Hepatocyte (in vitro differentiated cells): ENCODE measurements around the gene IL1R2.

Experiments used
- EZH2 ChIP-seq: fragments of 200-600 bp; sonication (generic); IDR thresholded peaks from 2 replicates; pipeline ENCODE4 v1.6.1; 2016; ENCODE audit warnings: antibody characterized with exemption, mild to moderate bottlenecking, borderline replicate concordance
- TF ChIP-seq, protein P1 (sequence below): fragments of 200-600 bp; sonication (generic); IDR thresholded peaks from 2 replicates; pipeline ENCODE4 v1.5.1; 2016; ENCODE audit warnings: antibody characterized with exemption, mild to moderate bottlenecking; ENCODE audit not compliant: poor library complexity

DNA sequence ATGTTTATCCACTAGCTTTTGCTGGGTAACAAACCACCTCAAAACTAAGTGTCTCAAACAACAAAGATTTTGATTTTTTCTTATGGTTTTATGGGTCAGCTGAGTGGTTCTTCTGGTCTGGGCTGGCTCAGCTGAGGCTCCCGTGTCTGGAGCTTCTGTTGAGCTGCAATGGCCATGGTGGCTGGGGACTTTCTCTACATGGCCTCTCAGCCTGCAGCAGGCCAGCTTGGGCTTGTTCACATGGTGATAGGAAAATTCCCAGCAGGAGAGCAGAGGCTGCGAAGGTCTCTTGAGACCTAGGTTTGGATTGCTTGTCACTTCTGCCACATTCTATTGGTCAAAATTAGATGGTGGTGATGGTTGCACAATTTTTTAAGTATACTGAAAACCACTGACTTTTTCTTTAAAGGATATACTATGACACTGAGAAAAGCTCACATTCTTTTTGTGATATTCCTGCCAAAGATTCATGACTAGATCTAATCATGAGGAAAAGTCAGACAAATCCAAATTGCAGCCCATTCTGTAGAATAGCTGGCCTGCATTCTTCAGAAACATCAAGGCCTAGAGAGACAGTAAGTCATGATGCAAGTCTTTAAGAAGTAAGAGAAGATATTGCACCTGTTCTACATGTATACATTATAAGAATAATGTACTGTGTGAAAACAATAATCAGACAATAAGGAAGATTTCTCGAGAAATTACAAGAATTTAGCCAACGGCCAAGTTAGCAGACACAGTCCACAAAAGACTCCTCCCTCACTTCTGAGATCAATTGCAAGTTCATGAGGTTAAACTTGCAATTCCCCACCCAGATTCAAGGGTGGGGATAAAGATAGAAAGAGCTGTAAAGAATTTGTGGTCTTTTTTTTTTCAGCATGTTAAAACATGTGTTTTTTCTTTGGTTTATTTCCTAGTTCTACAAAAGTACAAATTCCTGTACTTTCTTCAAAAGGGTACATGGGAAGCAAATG lies 35.0 kb upstream of the IL1R2 start:
- TF ChIP-seq, protein P1, sequence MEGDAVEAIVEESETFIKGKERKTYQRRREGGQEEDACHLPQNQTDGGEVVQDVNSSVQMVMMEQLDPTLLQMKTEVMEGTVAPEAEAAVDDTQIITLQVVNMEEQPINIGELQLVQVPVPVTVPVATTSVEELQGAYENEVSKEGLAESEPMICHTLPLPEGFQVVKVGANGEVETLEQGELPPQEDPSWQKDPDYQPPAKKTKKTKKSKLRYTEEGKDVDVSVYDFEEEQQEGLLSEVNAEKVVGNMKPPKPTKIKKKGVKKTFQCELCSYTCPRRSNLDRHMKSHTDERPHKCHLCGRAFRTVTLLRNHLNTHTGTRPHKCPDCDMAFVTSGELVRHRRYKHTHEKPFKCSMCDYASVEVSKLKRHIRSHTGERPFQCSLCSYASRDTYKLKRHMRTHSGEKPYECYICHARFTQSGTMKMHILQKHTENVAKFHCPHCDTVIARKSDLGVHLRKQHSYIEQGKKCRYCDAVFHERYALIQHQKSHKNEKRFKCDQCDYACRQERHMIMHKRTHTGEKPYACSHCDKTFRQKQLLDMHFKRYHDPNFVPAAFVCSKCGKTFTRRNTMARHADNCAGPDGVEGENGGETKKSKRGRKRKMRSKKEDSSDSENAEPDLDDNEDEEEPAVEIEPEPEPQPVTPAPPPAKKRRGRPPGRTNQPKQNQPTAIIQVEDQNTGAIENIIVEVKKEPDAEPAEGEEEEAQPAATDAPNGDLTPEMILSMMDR = no peak
- no peak for TF ChIP-seq EZH2
